CD14-positive monocyte (primary cell): ENCODE data around the gene PRDM10. TPM values are rescaled to one million over a fixed set of nuclear protein-coding genes. Genes with fewer than 3 reads are reported as not detected.

Experiments
- DNase-seq, 3 donors: peaks; one replicate each; pipeline ENCODE4 v3.0.0-alpha.2; 2011 to 2022
- H2AFZ ChIP-seq: 2 replicates; pipeline ENCODE4 v1.6.0; 2012; ENCODE audit warnings: mild to moderate bottlenecking, low read depth, low read length, inconsistent platforms; ENCODE audit not compliant: insufficient read depth, poor library complexity, severe bottlenecking
- H3K27ac ChIP-seq, 2 donors: 1 replicate in 1 of 2; 2 replicates in 1 of 2; pipeline ENCODE4 v1.5.1; 2012 to 2013; ENCODE audit warnings: low read length in 2 of 2, control low read depth in 1 of 2, inconsistent platforms in 1 of 2, low read depth in 1 of 2, mild to moderate bottlenecking in 1 of 2
- H3K27me3 ChIP-seq, 2 donors: one replicate each; pipeline versions ENCODE4 v1.6.0 to v1.6.1; 2011 to 2013; ENCODE audit warnings: low read length in 2 of 2; ENCODE audit not compliant: control insufficient read depth in 2 of 2, insufficient read depth in 2 of 2
- H3K36me3 ChIP-seq, 2 donors: replicated peaks in 1 of 2; 1 replicate in 1 of 2; 2 replicates in 1 of 2; pipeline versions ENCODE4 v1.5.1 to v1.6.1; 2012 to 2013; ENCODE audit warnings: low read length in 2 of 2, control low read depth in 1 of 2, inconsistent platforms in 1 of 2, mild to moderate bottlenecking in 1 of 2; ENCODE audit not compliant: insufficient read depth in 2 of 2, control insufficient read depth in 1 of 2
- H3K4me1 ChIP-seq, 2 donors: 1 replicate in 1 of 2; 2 replicates in 1 of 2; pipeline versions ENCODE4 v1.5.1 to v1.6.1; 2012 to 2013; ENCODE audit warnings: low read length in 2 of 2, control low read depth in 1 of 2, inconsistent platforms in 1 of 2, mild to moderate bottlenecking in 1 of 2, moderate library complexity in 1 of 2; ENCODE audit not compliant: insufficient read depth in 2 of 2, control insufficient read depth in 1 of 2
- H3K4me2 ChIP-seq: replicated peaks from 2 replicates; pipeline ENCODE3; 2012; ENCODE audit warnings: low read length, moderate library complexity, mild to moderate bottlenecking; ENCODE audit not compliant: poor library complexity, severe bottlenecking; ENCODE audit errors: extremely low read depth
- H3K4me3 ChIP-seq, 3 experiments: fragments of 200-600 bp in 1 of 3; sonication (generic) in 1 of 3; replicated peaks in 1 of 3; 1 replicate in 2 of 3; 2 replicates in 1 of 3; pipeline ENCODE4 v1.5.1; 2011 to 2013; ENCODE audit warnings: low read length in 3 of 3, mild to moderate bottlenecking in 3 of 3, control low read depth in 2 of 3, low read depth in 2 of 3, inconsistent platforms in 1 of 3, moderate library complexity in 1 of 3
- H3K79me2 ChIP-seq: 2 replicates; pipeline ENCODE4 v1.6.0; 2012; ENCODE audit warnings: mild to moderate bottlenecking, control low read depth, inconsistent platforms, low read length, moderate library complexity; ENCODE audit not compliant: insufficient read depth
- H3K9ac ChIP-seq: 2 replicates; pipeline ENCODE4 v1.6.0; 2017; ENCODE audit warnings: low read length, mild to moderate bottlenecking; ENCODE audit not compliant: insufficient read depth, poor library complexity, severe bottlenecking
- H3K9me3 ChIP-seq, 2 donors: replicated peaks in 1 of 2; 1 replicate in 1 of 2; 2 replicates in 1 of 2; pipeline versions ENCODE4 v1.5.1 to v1.6.1; 2012 to 2013; ENCODE audit warnings: low read length in 2 of 2, control low read depth in 1 of 2; ENCODE audit not compliant: control insufficient read depth in 1 of 2, insufficient read depth in 1 of 2
- H4K20me1 ChIP-seq: 2 replicates; pipeline ENCODE4 v1.6.0; 2012; ENCODE audit warnings: mild to moderate bottlenecking, low read length, control low read depth, moderate library complexity; ENCODE audit not compliant: insufficient read depth
- H3K27ac Mint-ChIP-seq, 7 donors: one replicate each; pipeline ENCODE4 v1.8.0; 2020; ENCODE audit warnings: mild to moderate bottlenecking in 7 of 7, mixed read lengths in 7 of 7, moderate library complexity in 6 of 7, inconsistent platforms in 2 of 7
- H3K27me3 Mint-ChIP-seq, 3 donors: one replicate each; pipeline ENCODE4 v1.8.0; 2021 to 2022; ENCODE audit warnings: low read depth in 3 of 3, mild to moderate bottlenecking in 3 of 3, mixed read lengths in 3 of 3, moderate library complexity in 3 of 3, inconsistent platforms in 1 of 3
- H3K36me3 Mint-ChIP-seq, 2 donors: one replicate each; pipeline ENCODE4 v1.8.0; 2020; ENCODE audit warnings: mixed read lengths in 2 of 2, inconsistent platforms in 1 of 2, mild to moderate bottlenecking in 1 of 2
- H3K4me1 Mint-ChIP-seq: one replicate; pipeline ENCODE4 v1.8.0; 2020; ENCODE audit warnings: mild to moderate bottlenecking, mixed read lengths
- H3K4me3 Mint-ChIP-seq, 2 donors: one replicate each; pipeline ENCODE4 v1.8.0; 2020; ENCODE audit warnings: mild to moderate bottlenecking in 2 of 2, mixed read lengths in 2 of 2, moderate library complexity in 1 of 2
- H3K9me3 Mint-ChIP-seq, 7 donors: one replicate each; pipeline ENCODE4 v1.8.0; 2020 to 2022; ENCODE audit warnings: mixed read lengths in 7 of 7, mild to moderate bottlenecking in 6 of 7, moderate library complexity in 6 of 7, inconsistent platforms in 2 of 7
- WGBS: methylation state at CpG from one replicate; pipeline ENCODE4 v1.1.5; 2013; ENCODE audit warnings: missing lambda C conversion rate; ENCODE audit not compliant: insufficient coverage; 5-methylcytosine and 5-hydroxymethylcytosine counted together
- intact Hi-C, 2 donors: fragments of 100-400 bp; cut with micrococcal nuclease; formaldehyde crosslinking; loops; one replicate each; pipeline versions ENCODE4 v1.15.0 to v1.15.1; 2023
- polyA plus RNA-seq, 3 donors: library from polyadenylated mRNA; depleted of rRNA in 1 of 3; unstranded in 2 of 3; stranded (reverse) in 1 of 3; fragments of 300-500 nt in 2 of 3; fragments of >200 nt in 1 of 3; fragmentation: Illumina TruSeq in 2 of 3; gene quantifications; 1 replicate in 2 of 3; 2 replicates in 1 of 3; pipeline ENCODE4 v1.2.3, GENCODE V29; 2012 to 2021
- TF ChIP-seq, protein P1 (sequence below): fragments of 200-600 bp; IDR thresholded peaks from one replicate; pipeline ENCODE4 v1.8.0; 2022; ENCODE audit warnings: antibody characterized with exemption, mild to moderate bottlenecking

PRDM10 gene
- polyA plus RNA-seq, 3 donors = 0.64 to 5.6 (median 1.1) TPM

DNA sequence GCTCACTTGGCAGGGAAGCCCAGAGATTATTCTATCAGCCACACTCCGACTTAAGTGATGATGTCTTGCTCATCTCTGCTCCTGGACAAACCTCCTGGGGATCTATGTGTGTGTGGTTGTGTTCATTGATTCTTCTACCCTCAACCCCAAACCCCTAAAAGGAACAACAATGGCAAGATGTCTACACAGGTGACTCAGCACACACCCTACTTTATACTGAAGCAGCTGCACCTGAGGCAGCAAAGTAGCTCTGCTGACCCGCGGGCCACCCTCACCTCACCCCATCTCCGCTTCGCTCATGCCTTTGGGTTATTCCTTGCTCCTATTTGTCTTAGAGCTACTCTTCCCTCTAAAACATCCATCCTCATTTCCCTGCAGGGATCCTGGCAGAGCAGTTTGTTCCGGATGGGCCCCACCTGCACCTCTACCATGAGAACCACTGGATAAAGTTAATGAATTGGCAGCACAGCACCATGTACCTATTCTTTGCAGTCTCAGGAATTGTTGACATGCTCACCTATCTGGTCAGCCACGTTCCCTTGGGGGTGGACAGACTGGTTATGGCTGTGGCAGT, 148.3 kb downstream of the PRDM10 start:
- no peaks in the 10 kb centered on the region for H3K79me2 ChIP-seq
- no peaks in the 10 kb centered on the region for H3K27me3 ChIP-seq
- H3K4me1 ChIP-seq = peaks cover 0 to 2% of the 10 kb centered on the region in 2 donors
- DNase-seq = no peak
- Mint-ChIP-seq H3K4me3 (no peak overlapping the region), H3K27me3 (peaks cover 0 to 4% (median 3%) of the 10 kb centered on the region in 3 donors), H3K27ac (no peak overlapping the region), H3K36me3 (peaks cover 2% of the 10 kb centered on the region in 2 donors), H3K4me1 (peaks cover 15% of the 10 kb centered on the region), H3K9me3 (no peaks in the 10 kb centered on the region)
- intact Hi-C loops = no loop called here
- H3K4me2 ChIP-seq = no peak overlapping the region
- no peak overlapping the region for H3K27ac ChIP-seq
- TF ChIP-seq, protein P1, sequence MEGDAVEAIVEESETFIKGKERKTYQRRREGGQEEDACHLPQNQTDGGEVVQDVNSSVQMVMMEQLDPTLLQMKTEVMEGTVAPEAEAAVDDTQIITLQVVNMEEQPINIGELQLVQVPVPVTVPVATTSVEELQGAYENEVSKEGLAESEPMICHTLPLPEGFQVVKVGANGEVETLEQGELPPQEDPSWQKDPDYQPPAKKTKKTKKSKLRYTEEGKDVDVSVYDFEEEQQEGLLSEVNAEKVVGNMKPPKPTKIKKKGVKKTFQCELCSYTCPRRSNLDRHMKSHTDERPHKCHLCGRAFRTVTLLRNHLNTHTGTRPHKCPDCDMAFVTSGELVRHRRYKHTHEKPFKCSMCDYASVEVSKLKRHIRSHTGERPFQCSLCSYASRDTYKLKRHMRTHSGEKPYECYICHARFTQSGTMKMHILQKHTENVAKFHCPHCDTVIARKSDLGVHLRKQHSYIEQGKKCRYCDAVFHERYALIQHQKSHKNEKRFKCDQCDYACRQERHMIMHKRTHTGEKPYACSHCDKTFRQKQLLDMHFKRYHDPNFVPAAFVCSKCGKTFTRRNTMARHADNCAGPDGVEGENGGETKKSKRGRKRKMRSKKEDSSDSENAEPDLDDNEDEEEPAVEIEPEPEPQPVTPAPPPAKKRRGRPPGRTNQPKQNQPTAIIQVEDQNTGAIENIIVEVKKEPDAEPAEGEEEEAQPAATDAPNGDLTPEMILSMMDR = no peak
- peak overlapping the region; percentile 44 for H2AFZ ChIP-seq
- no peak overlapping the region for H3K4me3 ChIP-seq
- H3K9ac ChIP-seq = no peak overlapping the region
- H4K20me1 ChIP-seq = no peaks in the 10 kb centered on the region
- no peaks in the 10 kb centered on the region for H3K9me3 ChIP-seq
- WGBS = 99% methylated on average over 5 of the region's 7 CpGs
- peaks cover 0 to 8% of the 10 kb centered on the region in 2 donors for H3K36me3 ChIP-seq

DNA sequence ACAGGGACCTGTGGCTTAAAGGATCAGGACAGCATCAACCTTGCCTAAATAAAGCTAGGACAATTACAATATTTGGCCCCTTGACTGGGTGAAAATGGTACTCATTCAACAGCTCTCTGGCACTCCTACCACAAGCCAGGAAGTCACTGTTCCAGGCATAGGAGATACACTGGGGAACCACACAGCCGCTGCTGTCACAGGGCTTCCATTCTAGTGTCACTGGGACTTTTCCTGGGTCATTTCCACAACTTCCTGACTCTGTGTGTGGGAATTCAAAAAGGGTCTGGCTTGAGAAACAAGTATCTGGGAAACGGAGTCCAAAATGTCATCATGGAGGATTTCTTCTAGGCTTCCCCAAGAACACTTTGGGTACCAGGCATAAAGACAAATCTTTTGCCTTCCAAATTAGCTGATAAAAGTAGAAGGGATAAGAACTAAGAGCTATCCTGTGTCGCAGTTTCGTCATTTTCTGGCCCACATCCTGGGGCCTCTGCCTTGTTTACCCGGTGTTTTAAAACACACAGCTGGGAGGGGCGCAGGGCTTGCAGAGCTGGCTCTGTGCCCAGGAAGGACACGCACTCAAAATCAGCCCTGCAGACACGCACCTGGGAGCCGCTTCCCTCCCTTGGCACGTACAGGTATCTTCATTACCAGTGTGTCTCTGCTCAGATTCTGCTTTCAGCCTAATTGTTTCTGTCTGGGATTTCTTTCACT, 149.0 kb downstream of the PRDM10 start:
- peak overlapping the region; percentile 44 for H2AFZ ChIP-seq
- H3K9me3 ChIP-seq = no peaks in the 10 kb centered on the region
- H3K36me3 ChIP-seq = peaks cover 0 to 4% of the 10 kb centered on the region in 2 donors
- no peaks in the 10 kb centered on the region for H3K79me2 ChIP-seq
- H3K27me3 Mint-ChIP-seq = peaks cover 0 to 4% (median 3%) of the 10 kb centered on the region in 3 donors
- H3K27ac Mint-ChIP-seq = peak overlapping the region in 1 of 7 donors; percentile 61
- peaks cover 0 to 2% of the 10 kb centered on the region in 2 donors for H3K36me3 Mint-ChIP-seq
- H3K9me3 Mint-ChIP-seq = no peaks in the 10 kb centered on the region
- no peak for DNase-seq
- H3K27ac ChIP-seq = no peak overlapping the region
- intact Hi-C loops = no loop called here
- H3K9ac ChIP-seq = no peak overlapping the region
- peaks cover 0 to 2% of the 10 kb centered on the region in 2 donors for H3K4me1 ChIP-seq
- H3K4me2 ChIP-seq = no peak overlapping the region
- 43% methylated on average over 8 of the region's 10 CpGs for WGBS
- H3K4me3 ChIP-seq = no peak overlapping the region
- TF ChIP-seq, protein P1 = no peak
- H3K4me3 Mint-ChIP-seq = no peak overlapping the region
- no peaks in the 10 kb centered on the region for H3K27me3 ChIP-seq
- peaks cover 15% of the 10 kb centered on the region for H3K4me1 Mint-ChIP-seq
- no peaks in the 10 kb centered on the region for H4K20me1 ChIP-seq
